Gastroesophageal sphincter (tissue), 3 donors: ENCODE measurements around the gene BCR.

Experiments
- POLR2A ChIP-seq, 2 donors: fragments of 450-650 bp; IDR thresholded peaks; one replicate each; pipeline ENCODE4 v1.6.1; 2017; ENCODE audit warnings: antibody characterized with exemption in 2 of 2, mild to moderate bottlenecking in 2 of 2, moderate library complexity in 1 of 2
- TF ChIP-seq, protein P1 (sequence below), 4 experiments: fragments of 200-600 bp in 2 of 4; fragments of 450-650 bp in 2 of 4; sonication (generic) in 1 of 4; IDR thresholded peaks; one replicate each; pipeline ENCODE4 v1.5.1; 2017 to 2019; ENCODE audit warnings: antibody characterized with exemption in 4 of 4, mild to moderate bottlenecking in 2 of 4, moderate library complexity in 2 of 4

DNA sequence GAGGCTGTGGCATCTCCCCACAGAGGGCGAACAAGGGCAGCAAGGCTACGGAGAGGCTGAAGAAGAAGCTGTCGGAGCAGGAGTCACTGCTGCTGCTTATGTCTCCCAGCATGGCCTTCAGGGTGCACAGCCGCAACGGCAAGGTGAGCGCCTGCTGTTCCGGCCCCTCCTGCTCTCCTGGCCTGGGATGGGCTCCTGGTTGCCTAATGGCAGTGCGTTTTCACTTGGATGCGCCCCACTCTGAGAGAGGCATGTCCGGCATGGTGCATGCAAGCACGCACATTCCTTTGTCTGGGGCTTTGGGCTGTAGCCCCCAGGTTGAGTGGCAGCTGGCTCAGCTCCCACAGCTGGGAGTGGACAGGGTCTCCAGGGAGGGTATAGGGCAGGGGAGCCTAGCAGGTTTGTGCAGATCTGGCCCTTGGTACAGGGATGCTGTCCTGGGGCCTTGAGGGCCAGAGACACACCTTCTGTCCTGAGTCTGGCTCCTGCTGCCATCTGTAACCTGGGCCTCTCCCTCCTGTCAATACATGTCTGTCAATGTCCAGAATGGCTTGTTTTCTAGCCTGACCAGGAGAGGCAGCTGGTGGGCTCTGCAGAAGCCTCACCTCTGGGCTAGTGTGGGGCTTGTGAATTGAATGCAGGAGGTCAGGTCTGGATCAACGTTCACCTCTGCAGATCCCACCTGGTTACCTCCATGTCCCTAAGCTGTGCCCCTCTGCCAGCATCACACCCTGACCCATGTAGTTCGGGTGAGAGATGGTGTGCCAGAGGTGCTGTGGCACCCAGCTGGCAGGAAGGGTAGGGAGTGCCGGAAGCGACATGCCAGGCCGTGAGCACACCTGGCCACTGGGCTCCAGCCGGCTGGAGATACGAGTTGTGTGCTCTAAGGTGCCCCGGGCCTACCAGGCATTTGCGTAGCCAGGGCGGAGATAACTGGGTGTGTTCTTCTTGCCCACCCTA is 107.1 kb downstream of the BCR start:
- TF ChIP-seq POLR2A (IDR thresholded peaks at IDR 0.05) = no peak
- TF ChIP-seq, protein P1, sequence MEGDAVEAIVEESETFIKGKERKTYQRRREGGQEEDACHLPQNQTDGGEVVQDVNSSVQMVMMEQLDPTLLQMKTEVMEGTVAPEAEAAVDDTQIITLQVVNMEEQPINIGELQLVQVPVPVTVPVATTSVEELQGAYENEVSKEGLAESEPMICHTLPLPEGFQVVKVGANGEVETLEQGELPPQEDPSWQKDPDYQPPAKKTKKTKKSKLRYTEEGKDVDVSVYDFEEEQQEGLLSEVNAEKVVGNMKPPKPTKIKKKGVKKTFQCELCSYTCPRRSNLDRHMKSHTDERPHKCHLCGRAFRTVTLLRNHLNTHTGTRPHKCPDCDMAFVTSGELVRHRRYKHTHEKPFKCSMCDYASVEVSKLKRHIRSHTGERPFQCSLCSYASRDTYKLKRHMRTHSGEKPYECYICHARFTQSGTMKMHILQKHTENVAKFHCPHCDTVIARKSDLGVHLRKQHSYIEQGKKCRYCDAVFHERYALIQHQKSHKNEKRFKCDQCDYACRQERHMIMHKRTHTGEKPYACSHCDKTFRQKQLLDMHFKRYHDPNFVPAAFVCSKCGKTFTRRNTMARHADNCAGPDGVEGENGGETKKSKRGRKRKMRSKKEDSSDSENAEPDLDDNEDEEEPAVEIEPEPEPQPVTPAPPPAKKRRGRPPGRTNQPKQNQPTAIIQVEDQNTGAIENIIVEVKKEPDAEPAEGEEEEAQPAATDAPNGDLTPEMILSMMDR (IDR thresholded peaks at IDR 0.05) = no peak
